H1 (cell line): ENCODE measurements around the gene ARL5A. TPM values are rescaled to one million over a fixed set of nuclear protein-coding genes. Genes with fewer than 3 reads are reported as not detected.

Experiments used
- CEBPB ChIP-seq: IDR thresholded peaks from 2 replicates; pipeline ENCODE4 v1.6.1; 2012; ENCODE audit warnings: low read depth, low read length
- NANOG ChIP-seq: IDR thresholded peaks from 2 replicates; pipeline ENCODE4 v1.6.1; 2011; ENCODE audit warnings: low read length, low read depth, mild to moderate bottlenecking, inconsistent platforms; ENCODE audit not compliant: insufficient read depth, poor library complexity, severe bottlenecking
- RAD21 ChIP-seq, 2 experiments: IDR thresholded peaks in 1 of 2; conservative IDR thresholded peaks in 1 of 2; 2 replicates each; pipeline ENCODE4 v1.6.1; 2011; ENCODE audit warnings: low read depth in 2 of 2, low read length in 2 of 2, improper control_type of control experiment in 1 of 2, inconsistent platforms in 1 of 2, mild to moderate bottlenecking in 1 of 2, moderate library complexity in 1 of 2
- polyA plus RNA-seq, 7 experiments: library from polyadenylated mRNA; depleted of rRNA in 3 of 7; stranded (reverse) in 5 of 7; unstranded in 2 of 7; fragments of >200 nt in 5 of 7; fragments of 200-250 nt in 2 of 7; gene quantifications; 1 replicate in 5 of 7; 2 replicates in 1 of 7; 4 replicates in 1 of 7; pipeline versions ENCODE4 v1.2.1 to v1.2.3, GENCODE V29; 2011 to 2013; ENCODE audit warnings: missing spikeins in 2 of 7, mixed read lengths in 2 of 7
- total RNA-seq: library from RNA; stranded (reverse); fragmentation: NEBNext Ultra II Directional; extraction: Animal tissue kit (Norgen Biotek cat#: 25700); gene quantifications from 2 replicates; pipeline ENCODE4 v1.2.1, GENCODE V29; 2021
- TF ChIP-seq, protein P1 (sequence below): fragments of 300-600 bp; sonication (generic); IDR thresholded peaks from 2 replicates; pipeline ENCODE4 v1.7.1; 2012; ENCODE audit warnings: low read length, moderate library complexity, mild to moderate bottlenecking, inconsistent platforms; ENCODE audit not compliant: insufficient replicate concordance

Gene ARL5A
- total and polyA plus RNA-seq, 2 of the 8 experiments (the other 6 are each of a cell fraction or from before 2014, with no cell fraction given), result 12.6 to 86.3 TPM

DNA sequence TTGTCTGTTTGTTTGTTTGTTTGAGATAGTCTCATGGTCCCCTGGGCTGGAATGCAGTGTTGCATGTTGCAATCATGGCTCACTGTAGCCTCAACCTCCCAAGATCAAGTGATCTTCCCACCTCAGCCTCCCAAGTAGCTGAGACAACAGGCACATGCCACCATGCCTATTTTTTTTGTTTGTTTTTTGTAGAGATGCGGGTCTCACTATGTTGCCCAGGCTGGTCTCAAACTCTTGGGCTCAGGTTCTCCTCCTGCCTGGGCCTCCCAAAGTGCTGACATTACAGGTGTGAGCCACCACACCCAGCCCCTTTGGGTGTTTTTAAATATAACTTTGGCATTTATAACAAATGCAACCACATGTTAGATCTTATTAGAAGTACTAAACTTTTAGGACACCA is 37.5 kb downstream of the ARL5A start (continued):
- TF ChIP-seq, protein P1, sequence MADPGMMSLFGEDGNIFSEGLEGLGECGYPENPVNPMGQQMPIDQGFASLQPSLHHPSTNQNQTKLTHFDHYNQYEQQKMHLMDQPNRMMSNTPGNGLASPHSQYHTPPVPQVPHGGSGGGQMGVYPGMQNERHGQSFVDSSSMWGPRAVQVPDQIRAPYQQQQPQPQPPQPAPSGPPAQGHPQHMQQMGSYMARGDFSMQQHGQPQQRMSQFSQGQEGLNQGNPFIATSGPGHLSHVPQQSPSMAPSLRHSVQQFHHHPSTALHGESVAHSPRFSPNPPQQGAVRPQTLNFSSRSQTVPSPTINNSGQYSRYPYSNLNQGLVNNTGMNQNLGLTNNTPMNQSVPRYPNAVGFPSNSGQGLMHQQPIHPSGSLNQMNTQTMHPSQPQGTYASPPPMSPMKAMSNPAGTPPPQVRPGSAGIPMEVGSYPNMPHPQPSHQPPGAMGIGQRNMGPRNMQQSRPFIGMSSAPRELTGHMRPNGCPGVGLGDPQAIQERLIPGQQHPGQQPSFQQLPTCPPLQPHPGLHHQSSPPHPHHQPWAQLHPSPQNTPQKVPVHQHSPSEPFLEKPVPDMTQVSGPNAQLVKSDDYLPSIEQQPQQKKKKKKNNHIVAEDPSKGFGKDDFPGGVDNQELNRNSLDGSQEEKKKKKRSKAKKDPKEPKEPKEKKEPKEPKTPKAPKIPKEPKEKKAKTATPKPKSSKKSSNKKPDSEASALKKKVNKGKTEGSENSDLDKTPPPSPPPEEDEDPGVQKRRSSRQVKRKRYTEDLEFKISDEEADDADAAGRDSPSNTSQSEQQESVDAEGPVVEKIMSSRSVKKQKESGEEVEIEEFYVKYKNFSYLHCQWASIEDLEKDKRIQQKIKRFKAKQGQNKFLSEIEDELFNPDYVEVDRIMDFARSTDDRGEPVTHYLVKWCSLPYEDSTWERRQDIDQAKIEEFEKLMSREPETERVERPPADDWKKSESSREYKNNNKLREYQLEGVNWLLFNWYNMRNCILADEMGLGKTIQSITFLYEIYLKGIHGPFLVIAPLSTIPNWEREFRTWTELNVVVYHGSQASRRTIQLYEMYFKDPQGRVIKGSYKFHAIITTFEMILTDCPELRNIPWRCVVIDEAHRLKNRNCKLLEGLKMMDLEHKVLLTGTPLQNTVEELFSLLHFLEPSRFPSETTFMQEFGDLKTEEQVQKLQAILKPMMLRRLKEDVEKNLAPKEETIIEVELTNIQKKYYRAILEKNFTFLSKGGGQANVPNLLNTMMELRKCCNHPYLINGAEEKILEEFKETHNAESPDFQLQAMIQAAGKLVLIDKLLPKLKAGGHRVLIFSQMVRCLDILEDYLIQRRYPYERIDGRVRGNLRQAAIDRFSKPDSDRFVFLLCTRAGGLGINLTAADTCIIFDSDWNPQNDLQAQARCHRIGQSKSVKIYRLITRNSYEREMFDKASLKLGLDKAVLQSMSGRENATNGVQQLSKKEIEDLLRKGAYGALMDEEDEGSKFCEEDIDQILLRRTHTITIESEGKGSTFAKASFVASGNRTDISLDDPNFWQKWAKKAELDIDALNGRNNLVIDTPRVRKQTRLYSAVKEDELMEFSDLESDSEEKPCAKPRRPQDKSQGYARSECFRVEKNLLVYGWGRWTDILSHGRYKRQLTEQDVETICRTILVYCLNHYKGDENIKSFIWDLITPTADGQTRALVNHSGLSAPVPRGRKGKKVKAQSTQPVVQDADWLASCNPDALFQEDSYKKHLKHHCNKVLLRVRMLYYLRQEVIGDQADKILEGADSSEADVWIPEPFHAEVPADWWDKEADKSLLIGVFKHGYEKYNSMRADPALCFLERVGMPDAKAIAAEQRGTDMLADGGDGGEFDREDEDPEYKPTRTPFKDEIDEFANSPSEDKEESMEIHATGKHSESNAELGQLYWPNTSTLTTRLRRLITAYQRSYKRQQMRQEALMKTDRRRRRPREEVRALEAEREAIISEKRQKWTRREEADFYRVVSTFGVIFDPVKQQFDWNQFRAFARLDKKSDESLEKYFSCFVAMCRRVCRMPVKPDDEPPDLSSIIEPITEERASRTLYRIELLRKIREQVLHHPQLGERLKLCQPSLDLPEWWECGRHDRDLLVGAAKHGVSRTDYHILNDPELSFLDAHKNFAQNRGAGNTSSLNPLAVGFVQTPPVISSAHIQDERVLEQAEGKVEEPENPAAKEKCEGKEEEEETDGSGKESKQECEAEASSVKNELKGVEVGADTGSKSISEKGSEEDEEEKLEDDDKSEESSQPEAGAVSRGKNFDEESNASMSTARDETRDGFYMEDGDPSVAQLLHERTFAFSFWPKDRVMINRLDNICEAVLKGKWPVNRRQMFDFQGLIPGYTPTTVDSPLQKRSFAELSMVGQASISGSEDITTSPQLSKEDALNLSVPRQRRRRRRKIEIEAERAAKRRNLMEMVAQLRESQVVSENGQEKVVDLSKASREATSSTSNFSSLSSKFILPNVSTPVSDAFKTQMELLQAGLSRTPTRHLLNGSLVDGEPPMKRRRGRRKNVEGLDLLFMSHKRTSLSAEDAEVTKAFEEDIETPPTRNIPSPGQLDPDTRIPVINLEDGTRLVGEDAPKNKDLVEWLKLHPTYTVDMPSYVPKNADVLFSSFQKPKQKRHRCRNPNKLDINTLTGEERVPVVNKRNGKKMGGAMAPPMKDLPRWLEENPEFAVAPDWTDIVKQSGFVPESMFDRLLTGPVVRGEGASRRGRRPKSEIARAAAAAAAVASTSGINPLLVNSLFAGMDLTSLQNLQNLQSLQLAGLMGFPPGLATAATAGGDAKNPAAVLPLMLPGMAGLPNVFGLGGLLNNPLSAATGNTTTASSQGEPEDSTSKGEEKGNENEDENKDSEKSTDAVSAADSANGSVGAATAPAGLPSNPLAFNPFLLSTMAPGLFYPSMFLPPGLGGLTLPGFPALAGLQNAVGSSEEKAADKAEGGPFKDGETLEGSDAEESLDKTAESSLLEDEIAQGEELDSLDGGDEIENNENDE, result no peak
- TF ChIP-seq CEBPB (no peak), NANOG (no peak), RAD21 (IDR thresholded peaks at IDR 0.05 in 1 of 2, conservative IDR thresholded peaks at IDR 0.05 in 1 of 2; ENCODE audit: low read depth in 2 of 2, low read length in 2 of 2) (no peak)
